Bronchial epithelial cell (primary cell): Measurements from ENCODE around the gene SPACA9. TPM values are rescaled to one million over a fixed set of nuclear protein-coding genes. Genes with fewer than 3 reads are reported as not detected.

Experiments used
- DNase-seq: peaks from one replicate; pipeline ENCODE4 v3.0.0-alpha.2; 2010; ENCODE audit warnings: low read depth
- FAIRE-seq: peaks from 2 replicates; lab custom pipeline; 2011; peaks lifted over from hg19 to GRCh38; lab: Jason Lieb, UNC
- H3K27me3 ChIP-seq: 2 replicates; pipeline ENCODE4 v1.5.1; 2011; ENCODE audit warnings: low read length; ENCODE audit not compliant: control insufficient read depth, insufficient read depth
- H3K36me3 ChIP-seq: 2 replicates; pipeline ENCODE4 v1.5.1; 2011; ENCODE audit warnings: low read length; ENCODE audit not compliant: control insufficient read depth, insufficient read depth
- H3K4me3 ChIP-seq: 2 replicates; pipeline ENCODE4 v1.5.1; 2011; ENCODE audit warnings: mild to moderate bottlenecking, low read depth, low read length, control low read depth
- total RNA-seq: library from RNA; depleted of rRNA; stranded (reverse); fragments of >200 nt; gene quantifications from 2 replicates; pipeline ENCODE4 v1.2.1, GENCODE V29; 2014
- TF ChIP-seq, protein P1 (sequence below): IDR thresholded peaks from 2 replicates; pipeline ENCODE4 v1.5.1; 2011; ENCODE audit warnings: mild to moderate bottlenecking, moderate library complexity, low read length, control low read depth, inconsistent platforms; ENCODE audit not compliant: insufficient read depth, severe bottlenecking

Gene SPACA9
- total RNA-seq, 1 donor from 2014 or later = 0.79 TPM

DNA sequence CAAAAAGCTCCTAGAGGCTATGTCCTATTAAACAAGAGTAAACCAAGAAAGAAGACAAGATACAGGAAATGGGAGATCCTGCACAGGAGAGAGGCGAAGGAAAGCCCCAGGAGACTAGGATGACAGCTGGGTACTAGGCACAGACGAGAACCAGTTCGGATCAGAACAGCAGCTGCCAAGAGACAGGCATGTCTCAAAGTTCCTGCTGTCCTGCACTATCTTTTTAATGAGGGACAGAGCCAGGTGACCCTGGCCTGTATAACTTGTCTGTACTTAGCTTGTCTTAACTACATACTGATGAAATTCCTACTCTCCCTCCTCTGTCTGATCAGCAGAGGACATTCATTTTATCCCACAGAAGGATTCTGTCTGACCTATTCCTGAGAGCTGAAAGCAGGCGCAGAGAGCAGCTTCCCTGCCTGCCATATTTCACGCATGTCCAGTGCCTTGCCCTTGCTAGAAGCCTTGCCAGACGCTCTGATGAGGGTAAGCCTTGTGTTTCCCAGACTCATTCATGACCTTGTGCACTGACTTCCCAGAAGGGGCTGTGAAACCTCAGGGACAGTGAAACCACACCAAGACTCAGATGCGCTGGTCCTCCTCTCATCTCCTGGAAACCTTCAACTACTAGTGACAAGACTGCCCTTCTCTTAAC is 41.0 kb downstream of the SPACA9 start:
- H3K4me3 ChIP-seq = no peak overlapping the region
- peaks cover 16% of the 10 kb centered on the region for H3K36me3 ChIP-seq
- TF ChIP-seq, protein P1, sequence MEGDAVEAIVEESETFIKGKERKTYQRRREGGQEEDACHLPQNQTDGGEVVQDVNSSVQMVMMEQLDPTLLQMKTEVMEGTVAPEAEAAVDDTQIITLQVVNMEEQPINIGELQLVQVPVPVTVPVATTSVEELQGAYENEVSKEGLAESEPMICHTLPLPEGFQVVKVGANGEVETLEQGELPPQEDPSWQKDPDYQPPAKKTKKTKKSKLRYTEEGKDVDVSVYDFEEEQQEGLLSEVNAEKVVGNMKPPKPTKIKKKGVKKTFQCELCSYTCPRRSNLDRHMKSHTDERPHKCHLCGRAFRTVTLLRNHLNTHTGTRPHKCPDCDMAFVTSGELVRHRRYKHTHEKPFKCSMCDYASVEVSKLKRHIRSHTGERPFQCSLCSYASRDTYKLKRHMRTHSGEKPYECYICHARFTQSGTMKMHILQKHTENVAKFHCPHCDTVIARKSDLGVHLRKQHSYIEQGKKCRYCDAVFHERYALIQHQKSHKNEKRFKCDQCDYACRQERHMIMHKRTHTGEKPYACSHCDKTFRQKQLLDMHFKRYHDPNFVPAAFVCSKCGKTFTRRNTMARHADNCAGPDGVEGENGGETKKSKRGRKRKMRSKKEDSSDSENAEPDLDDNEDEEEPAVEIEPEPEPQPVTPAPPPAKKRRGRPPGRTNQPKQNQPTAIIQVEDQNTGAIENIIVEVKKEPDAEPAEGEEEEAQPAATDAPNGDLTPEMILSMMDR = no peak
- no peak for DNase-seq
- FAIRE-seq = no peak
- H3K27me3 ChIP-seq = no peaks in the 10 kb centered on the region

DNA sequence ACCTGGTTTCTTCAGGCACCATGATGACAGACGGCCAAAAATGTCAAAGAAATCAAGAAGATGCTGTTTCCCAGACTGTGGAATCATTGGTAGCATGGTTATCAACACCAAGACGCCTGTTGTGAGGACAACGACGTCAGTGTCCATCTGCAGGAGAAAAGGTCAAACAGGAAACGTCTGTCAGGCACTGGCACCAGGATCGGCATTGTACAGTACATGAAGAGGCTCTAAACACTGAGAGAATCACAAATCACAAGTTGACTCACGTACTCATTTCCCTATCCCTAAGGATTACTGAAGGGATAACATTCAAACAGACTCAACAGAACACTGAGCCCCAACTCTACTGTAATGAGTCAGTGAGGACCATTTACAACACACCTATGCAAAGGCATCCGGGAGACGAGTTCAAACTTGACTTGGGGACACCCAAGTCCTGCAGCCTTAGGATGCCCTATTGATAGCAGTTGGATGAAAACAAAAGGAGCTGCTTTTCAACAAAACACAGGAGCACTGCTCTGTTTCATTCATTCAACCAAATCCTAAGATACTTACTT is 44.7 kb downstream of the SPACA9 start:
- DNase-seq (peak; percentile 98), FAIRE-seq (peak; percentile 72)
- TF ChIP-seq, protein P1 = no peak
- no peaks in the 10 kb centered on the region for H3K27me3 ChIP-seq
- H3K36me3 ChIP-seq = peaks cover 22% of the 10 kb centered on the region
- no peak overlapping the region for H3K4me3 ChIP-seq

DNA sequence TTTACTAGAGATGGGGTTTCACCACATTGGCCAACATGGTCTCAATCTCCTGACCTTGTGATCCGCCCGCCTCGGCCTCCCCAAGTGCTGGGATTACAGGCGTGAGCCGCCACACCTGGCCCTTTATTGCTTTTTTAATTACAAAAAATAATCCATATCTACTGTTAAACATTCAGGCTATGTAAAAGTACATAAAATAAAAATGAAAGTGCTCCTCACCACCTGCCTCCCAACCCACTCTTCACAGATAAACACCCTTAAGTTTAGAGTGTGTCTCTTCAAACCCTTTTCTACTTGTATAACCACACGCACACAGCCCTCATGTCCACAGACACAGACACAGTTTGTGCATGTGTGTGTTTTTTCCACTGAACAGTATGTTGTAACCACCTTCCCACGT is 49.0 kb downstream of the SPACA9 start:
- FAIRE-seq = no peak
- peaks cover 11% of the 10 kb centered on the region for H3K36me3 ChIP-seq
- no peak overlapping the region for H3K4me3 ChIP-seq
- DNase-seq = no peak
- TF ChIP-seq, protein P1 = no peak
- no peaks in the 10 kb centered on the region for H3K27me3 ChIP-seq

DNA sequence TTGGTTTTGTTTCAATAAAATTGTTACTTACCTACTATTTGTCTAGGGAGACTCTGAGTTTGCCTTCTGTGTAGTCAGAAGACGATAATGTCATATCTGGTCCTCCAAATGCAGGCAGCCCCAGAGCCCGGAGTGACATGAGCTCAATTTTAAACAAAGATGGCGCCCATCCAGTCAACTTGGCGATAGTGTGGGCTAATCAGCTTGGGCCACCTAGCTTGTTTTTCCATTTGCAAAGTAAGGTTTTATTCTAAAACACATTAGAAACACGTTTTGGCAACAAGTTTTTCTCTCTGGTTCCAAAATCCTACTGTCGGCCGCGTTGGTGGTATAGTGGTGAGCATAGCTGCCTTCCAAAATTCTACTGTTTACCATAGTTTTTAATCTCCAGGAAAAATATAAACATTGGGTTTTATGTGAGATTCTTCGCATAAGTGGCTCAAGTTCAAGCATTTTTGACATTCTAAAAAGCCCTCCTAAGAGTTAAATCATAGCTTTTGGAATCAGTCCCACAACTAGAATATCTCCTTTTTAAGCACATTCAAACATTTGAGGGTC is 52.6 kb downstream of the SPACA9 start:
- no peaks in the 10 kb centered on the region for H3K27me3 ChIP-seq
- no peak for FAIRE-seq

DNA sequence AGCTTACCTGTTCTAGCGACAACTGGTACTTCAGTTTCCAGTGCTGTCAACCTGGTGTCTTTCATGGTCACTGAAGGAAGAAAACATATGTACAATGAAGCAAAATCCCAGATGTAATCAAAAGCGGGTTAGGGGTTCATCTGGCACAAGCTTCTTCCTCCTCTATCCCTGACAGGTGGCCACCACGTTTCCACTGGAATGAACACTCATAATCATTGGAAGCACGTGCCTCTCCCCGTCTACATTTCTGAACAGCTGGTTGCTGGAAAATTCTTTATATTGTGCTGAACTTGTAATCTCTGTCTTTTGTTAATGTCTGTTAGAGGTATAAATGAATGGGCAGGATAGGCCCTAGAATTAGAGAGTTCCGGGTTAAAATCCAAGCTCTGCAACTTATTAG is 56.3 kb downstream of the SPACA9 start:
- Histone ChIP-seq H3K27me3 (no peaks in the 10 kb centered on the region), H3K4me3 (no peak overlapping the region), H3K36me3 (peaks cover 3% of the 10 kb centered on the region)
- TF ChIP-seq, protein P1 = no peak
- FAIRE-seq (no peak), DNase-seq (no peak)

More for the DNA sequence above, 52.6 kb downstream of the SPACA9 start:
- H3K36me3 ChIP-seq = peaks cover 8% of the 10 kb centered on the region
- TF ChIP-seq, protein P1 = no peak
- no peak overlapping the region for H3K4me3 ChIP-seq
- DNase-seq = no peak

DNA sequence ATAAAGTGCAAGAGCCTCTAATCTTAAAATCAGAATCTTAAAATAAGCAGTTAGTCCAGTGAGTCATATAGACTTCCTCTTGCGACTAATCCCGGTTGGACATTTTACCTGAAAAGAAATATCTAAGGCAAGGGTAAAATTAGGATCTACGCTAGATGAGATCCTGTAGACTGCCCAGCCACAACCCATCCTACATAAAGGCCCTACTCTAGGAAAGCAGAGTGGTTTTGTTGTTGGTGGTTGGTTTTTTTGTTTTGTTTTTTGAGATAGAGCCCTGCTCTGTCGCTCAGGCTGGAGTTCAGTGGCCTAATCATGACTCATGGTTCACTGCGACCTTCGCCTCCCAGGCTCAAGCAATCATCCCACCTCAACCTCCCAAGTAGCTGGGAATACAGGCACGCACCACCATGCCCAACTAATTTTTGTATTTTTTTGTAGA is 58.8 kb downstream of the SPACA9 start:
- H3K27me3 ChIP-seq = no peaks in the 10 kb centered on the region
- FAIRE-seq (no peak), DNase-seq (no peak)
- TF ChIP-seq, protein P1 = no peak
- H3K4me3 ChIP-seq = no peak overlapping the region
- peaks cover 3% of the 10 kb centered on the region for H3K36me3 ChIP-seq
